Mesothelial cell of epicardium (in vitro differentiated cells): ENCODE data around the gene NCOA1. TPM values are rescaled to one million over a fixed set of nuclear protein-coding genes. Genes with fewer than 3 reads are reported as not detected.

Source experiments
- DNase-seq, 2 experiments: peaks; one replicate each; pipeline ENCODE4 v3.0.0; 2021; ENCODE audit warnings: low spot score in 2 of 2; ENCODE audit not compliant: unreplicated experiment in 2 of 2
- H3K27ac Mint-ChIP-seq: 2 replicates; pipeline ENCODE4 v1.8.0; 2021; ENCODE audit warnings: mixed read lengths
- H3K27me3 Mint-ChIP-seq: 2 replicates; pipeline ENCODE4 v1.8.0; 2021; ENCODE audit warnings: low read depth, mixed read lengths
- H3K36me3 Mint-ChIP-seq: 2 replicates; pipeline ENCODE4 v1.8.0; 2021; ENCODE audit warnings: mixed read lengths
- H3K4me1 Mint-ChIP-seq: 2 replicates; pipeline ENCODE4 v1.8.0; 2021; ENCODE audit warnings: mixed read lengths
- H3K4me3 Mint-ChIP-seq: 2 replicates; pipeline ENCODE4 v1.8.0; 2021; ENCODE audit warnings: mild to moderate bottlenecking, moderate library complexity, mixed read lengths
- H3K9me3 Mint-ChIP-seq: 2 replicates; pipeline ENCODE4 v1.8.0; 2021; ENCODE audit warnings: mixed read lengths
- total RNA-seq: library from RNA; stranded (reverse); gene quantifications from 3 replicates; pipeline ENCODE4 v1.2.1, GENCODE V29; 2021
- TF ChIP-seq, protein P1 (sequence below): fragments of 200-600 bp; sonication (generic); IDR thresholded peaks from one replicate; pipeline ENCODE4 v1.5.0; 2021; ENCODE audit warnings: antibody characterized with exemption; ENCODE audit not compliant: unreplicated experiment

The NCOA1 gene
- total RNA-seq, 1 donor from 2014 or later = 35.1 TPM

GRCh38 chr2:24613154-24613814 is 122.2 kb downstream of the NCOA1 start:
- Mint-ChIP-seq H3K9me3 (peaks cover 28% of the 10 kb centered on the region), H3K27ac (no peak overlapping the region), H3K4me3 (no peak overlapping the region), H3K27me3 (no peaks in the 10 kb centered on the region), H3K36me3 (peaks cover 34% of the 10 kb centered on the region), H3K4me1 (no peaks in the 10 kb centered on the region)
- no peak for DNase-seq
- TF ChIP-seq, protein P1, sequence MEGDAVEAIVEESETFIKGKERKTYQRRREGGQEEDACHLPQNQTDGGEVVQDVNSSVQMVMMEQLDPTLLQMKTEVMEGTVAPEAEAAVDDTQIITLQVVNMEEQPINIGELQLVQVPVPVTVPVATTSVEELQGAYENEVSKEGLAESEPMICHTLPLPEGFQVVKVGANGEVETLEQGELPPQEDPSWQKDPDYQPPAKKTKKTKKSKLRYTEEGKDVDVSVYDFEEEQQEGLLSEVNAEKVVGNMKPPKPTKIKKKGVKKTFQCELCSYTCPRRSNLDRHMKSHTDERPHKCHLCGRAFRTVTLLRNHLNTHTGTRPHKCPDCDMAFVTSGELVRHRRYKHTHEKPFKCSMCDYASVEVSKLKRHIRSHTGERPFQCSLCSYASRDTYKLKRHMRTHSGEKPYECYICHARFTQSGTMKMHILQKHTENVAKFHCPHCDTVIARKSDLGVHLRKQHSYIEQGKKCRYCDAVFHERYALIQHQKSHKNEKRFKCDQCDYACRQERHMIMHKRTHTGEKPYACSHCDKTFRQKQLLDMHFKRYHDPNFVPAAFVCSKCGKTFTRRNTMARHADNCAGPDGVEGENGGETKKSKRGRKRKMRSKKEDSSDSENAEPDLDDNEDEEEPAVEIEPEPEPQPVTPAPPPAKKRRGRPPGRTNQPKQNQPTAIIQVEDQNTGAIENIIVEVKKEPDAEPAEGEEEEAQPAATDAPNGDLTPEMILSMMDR = no peak

GRCh38 chr2:24616616-24617015 is 125.6 kb downstream of the NCOA1 start:
- TF ChIP-seq, protein P1 = no peak
- Mint-ChIP-seq H3K27me3 (no peaks in the 10 kb centered on the region), H3K27ac (no peak overlapping the region), H3K36me3 (peaks cover 16% of the 10 kb centered on the region), H3K4me3 (no peak overlapping the region), H3K4me1 (peaks cover 5% of the 10 kb centered on the region), H3K9me3 (peaks cover 16% of the 10 kb centered on the region)
- no peak for DNase-seq

DNA sequence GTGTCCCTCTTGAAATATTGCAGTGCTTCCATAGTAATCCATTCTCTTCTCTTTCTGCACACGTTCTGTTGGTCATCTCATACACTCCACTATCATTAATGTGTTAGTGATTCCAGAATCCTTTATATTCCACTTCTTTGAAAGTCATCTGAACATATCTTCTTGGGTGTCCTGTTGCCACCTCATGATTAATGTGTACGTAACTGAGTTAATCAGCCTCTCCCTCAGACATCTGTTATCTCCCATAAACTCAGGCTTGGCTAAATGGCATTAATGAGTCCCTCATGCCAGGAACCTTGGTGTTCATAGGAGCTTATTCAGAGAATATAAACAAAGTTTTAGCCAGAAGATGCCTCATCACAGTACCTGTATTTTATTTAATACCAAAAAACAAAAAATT is 126.4 kb downstream of the NCOA1 start:
- peaks cover 7% of the 10 kb centered on the region for H3K4me1 Mint-ChIP-seq
- H3K9me3 Mint-ChIP-seq = peaks cover 8% of the 10 kb centered on the region
- H3K4me3 Mint-ChIP-seq = no peak overlapping the region

DNA sequence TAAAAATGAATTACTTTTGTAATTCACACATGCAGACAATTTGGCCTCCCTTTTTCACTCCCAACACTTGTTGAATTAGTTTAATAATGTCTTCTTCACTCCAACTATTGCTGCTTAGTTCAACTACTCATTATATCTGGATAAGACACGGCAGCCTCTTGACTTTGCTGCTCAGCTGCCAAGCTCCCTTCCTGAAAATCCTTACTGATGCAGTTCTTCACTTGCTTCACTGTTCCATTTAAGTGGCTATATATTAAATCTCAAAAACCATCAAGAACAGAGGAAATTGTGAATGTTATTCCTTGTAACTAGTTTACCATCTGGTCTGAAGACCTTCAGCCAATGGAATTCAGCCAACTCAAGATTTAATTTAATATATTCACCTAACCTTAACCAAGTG is 127.1 kb downstream of the NCOA1 start:
- Mint-ChIP-seq H3K9me3 (peaks cover under 1% of the 10 kb centered on the region), H3K36me3 (peaks cover 1% of the 10 kb centered on the region), H3K4me3 (no peak overlapping the region), H3K27me3 (no peaks in the 10 kb centered on the region), H3K4me1 (peaks cover 7% of the 10 kb centered on the region), H3K27ac (no peak overlapping the region)
- TF ChIP-seq, protein P1 = no peak
- no peak for DNase-seq

More for the DNA sequence above, 126.4 kb downstream of the NCOA1 start:
- H3K27ac Mint-ChIP-seq = no peak overlapping the region
- DNase-seq = no peak
- peaks cover 8% of the 10 kb centered on the region for H3K36me3 Mint-ChIP-seq
- no peaks in the 10 kb centered on the region for H3K27me3 Mint-ChIP-seq
- TF ChIP-seq, protein P1 = no peak

GRCh38 chr2:24618680-24619079 is 127.6 kb downstream of the NCOA1 start:
- no peaks in the 10 kb centered on the region for H3K9me3 Mint-ChIP-seq
- TF ChIP-seq, protein P1 = no peak
- no peaks in the 10 kb centered on the region for H3K36me3 Mint-ChIP-seq
- H3K4me3 Mint-ChIP-seq = no peak overlapping the region
- H3K27ac Mint-ChIP-seq = no peak overlapping the region
- no peaks in the 10 kb centered on the region for H3K27me3 Mint-ChIP-seq
- peaks cover 7% of the 10 kb centered on the region for H3K4me1 Mint-ChIP-seq
- no peak for DNase-seq

- no peak overlapping the region for H3K27ac Mint-ChIP-seq
- no peaks in the 10 kb centered on the region for H3K27me3 Mint-ChIP-seq
- no peaks in the 10 kb centered on the region for H3K36me3 Mint-ChIP-seq
- H3K4me3 Mint-ChIP-seq = no peak overlapping the region
- no peaks in the 10 kb centered on the region for H3K9me3 Mint-ChIP-seq
- TF ChIP-seq, protein P1 = no peak
- H3K4me1 Mint-ChIP-seq = peaks cover 12% of the 10 kb centered on the region
- DNase-seq = no peak
Measured at GRCh38 chr2:24620936-24621335, 129.9 kb downstream of the NCOA1 start.
